GM12874 (cell line): ENCODE measurements around the gene MEX3A.

Experiments
- TF ChIP-seq, protein P1 (sequence below): IDR thresholded peaks from 2 replicates; pipeline ENCODE4 v1.5.1; 2011; ENCODE audit warnings: low read depth, mild to moderate bottlenecking, control low read depth, low read length, moderate library complexity; ENCODE audit not compliant: insufficient read depth

The MEX3A gene

DNA sequence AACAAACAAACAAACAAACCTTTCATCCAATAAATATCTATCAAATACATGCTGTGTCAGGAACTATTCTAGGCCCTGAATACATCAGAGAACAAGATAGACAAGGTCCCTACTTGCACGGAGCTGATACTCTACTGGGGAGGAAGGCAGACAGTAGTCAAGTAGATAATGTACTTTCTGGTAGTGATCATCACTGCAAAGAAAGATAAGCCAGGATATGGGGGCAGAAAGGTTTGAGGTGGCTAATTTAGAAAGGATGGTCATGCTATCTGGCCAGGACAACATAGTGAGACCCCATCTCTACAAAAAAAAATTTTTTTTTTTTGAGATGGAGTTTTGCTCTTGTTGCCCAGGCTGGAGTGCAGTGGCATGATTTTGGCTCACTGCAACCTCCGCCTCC lies 9.3 kb upstream of the MEX3A start:
- TF ChIP-seq, protein P1, sequence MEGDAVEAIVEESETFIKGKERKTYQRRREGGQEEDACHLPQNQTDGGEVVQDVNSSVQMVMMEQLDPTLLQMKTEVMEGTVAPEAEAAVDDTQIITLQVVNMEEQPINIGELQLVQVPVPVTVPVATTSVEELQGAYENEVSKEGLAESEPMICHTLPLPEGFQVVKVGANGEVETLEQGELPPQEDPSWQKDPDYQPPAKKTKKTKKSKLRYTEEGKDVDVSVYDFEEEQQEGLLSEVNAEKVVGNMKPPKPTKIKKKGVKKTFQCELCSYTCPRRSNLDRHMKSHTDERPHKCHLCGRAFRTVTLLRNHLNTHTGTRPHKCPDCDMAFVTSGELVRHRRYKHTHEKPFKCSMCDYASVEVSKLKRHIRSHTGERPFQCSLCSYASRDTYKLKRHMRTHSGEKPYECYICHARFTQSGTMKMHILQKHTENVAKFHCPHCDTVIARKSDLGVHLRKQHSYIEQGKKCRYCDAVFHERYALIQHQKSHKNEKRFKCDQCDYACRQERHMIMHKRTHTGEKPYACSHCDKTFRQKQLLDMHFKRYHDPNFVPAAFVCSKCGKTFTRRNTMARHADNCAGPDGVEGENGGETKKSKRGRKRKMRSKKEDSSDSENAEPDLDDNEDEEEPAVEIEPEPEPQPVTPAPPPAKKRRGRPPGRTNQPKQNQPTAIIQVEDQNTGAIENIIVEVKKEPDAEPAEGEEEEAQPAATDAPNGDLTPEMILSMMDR = no peak

DNA sequence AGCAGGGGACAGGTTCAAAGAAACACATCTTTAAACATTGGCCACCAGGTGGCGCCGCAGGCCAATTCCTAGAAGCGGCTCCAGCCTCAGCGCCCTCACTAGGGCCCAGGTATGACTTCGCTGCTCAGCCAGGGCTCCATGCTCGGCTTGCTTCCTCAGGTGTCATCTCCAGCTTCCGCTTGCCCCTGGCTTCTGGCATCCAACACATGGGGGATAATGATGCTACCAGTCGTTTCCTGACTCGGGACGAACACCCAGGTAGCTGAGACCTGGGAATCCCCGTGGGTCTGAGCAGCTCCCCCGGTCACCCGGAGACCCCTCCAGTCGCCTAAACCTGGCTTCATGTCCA lies 8.5 kb upstream of the MEX3A start:
- TF ChIP-seq, protein P1 = peak; percentile 70

DNA sequence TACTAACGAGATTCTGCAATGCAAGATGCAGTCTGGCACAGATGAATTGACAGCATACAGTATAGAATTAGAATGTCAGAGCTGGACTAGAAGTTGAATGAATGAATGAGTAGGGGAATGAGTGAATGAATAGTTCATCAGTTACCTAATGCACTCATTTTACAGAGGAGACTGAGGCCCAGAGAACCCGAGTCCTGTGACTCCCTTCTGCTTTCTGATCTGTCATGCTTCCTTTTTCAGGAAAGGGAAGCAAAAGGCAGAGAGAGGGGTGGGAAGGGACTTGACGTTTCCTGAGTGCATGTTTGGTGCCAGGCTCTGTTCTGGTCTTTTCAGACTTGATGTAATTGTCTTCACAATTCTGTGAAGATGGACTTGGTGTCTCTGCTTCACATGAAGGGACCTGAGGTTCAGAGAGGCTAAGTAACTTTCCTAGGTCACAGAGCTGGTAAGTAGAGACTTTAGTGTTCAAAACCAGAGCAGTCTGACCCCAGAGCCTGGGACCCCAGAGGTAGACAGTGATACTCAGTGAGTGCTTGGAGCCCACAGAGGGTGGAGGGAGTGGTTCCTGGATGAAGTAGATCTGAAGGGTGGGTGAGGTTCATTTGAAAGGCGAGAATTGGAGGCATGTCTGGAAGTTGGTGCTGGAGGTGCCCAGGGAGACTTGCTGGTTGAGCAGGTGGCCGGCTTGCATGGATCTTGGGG lies 8.0 kb upstream of the MEX3A start:
- TF ChIP-seq, protein P1 = no peak

DNA sequence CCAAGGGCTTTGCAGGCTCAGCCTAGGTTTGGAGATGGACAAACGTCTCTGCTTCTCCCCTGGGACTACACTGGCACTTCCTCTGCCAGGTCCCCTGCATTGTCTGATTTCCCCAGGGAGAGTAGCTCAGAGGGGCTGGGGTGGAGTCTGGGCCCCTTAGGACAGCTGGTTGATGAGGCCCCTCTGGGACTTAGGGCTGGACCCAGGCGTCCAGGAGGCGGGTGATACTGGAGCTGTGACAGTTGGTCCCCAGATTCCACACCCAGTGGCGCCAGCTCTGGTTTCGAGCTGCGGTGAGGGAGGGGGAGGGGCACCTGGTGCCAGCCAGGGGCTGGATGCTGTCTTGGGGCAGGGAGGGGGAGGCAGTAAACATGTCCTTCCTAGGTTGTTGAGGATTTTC lies 7.4 kb upstream of the MEX3A start:
- TF ChIP-seq, protein P1 = no peak

DNA sequence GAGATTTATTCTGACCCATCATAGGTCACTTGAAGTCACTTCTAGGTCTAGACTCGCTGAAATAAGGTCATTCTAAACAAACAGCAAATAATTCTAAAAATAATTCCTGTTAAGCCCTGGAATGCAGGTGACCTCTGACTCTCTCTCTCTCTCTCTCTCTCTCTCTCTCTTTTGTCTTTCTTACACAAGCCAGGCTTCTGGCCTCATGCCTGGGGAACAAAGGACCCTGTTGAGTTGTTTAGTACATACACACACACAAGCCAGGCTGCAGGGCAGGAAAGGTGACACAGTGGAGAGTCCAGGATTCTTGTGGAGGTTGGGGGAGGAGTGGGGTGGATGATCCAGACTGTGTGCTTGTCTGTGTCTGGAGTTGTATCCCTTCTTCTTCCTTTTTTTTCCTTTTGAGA lies 4.0 kb upstream of the MEX3A start:
- TF ChIP-seq, protein P1 = no peak

DNA sequence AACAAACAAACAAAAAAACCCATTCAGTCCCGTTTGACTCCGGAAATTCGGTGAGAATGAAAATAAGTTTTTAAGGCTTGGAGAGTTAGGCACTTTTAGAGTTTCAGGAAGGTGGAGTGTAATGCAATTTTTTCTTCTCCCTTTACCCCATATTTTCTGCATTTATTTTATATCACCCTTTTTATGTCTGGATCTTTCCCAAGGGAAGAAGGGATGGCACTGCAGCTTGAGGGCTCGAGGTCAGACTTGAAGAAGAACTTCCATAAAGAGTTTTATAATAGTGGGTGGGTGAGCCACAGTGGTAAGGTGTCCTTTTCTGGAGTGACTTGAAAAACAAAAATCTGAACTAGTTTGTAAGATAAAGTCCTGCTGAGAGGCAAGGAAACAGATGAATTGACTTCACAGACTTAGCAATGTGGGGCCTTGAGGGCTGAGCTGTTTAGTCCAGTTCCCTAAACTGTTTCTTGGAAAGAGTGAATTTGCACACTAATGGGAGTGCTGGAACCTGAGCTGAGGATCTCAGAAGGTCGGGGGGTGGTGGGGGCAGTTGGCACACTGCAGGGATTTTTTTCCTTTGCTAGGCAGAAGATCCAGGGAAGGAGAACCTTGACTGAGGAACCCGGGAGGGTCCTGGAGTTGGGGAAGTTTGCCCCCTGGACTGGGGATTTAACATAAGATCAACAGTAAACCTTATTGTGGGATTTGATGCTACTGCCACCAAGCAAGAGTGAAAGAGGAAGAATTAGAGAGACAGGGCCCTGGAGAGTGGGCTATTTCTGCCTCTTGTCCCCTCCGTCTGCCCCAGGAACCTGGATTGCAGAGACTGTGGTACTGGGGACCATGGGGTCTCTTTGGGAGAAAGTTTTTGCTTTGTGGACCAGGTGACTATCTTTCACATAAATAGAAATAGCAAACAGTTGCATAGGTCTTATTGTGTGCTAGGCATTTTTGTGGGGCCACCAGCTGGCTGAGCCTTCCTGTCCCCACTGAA lies 1.8 kb upstream of the MEX3A start:
- TF ChIP-seq, protein P1 = no peak

DNA sequence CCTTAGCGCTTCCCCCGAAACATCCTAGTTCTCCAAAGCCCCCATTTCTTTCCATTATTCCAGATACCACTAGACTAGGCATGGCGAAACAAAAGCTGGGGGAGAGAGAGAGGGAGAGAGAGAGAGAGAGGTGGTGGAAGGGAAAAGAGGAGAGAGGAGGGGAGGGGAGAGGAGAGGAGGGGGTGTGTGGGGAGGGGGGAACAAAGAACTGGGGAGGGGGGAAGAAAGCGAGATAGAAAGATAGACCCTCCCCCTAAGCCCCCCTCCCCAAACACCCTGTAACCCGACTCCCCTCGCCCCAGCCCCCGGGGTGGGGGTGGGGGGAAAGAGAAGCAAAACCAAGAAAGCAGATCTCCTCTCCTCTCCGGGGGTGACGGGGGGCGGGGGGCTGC lies 352 bp downstream of the MEX3A start:
- TF ChIP-seq, protein P1 = no peak
